RWPE1 (cell line): Measurements from ENCODE around the gene RBM15.

Experiments
- CTCF ChIA-PET: fragments of 350-600 bp; sonication (Branson Sonifier 250); formaldehyde crosslinking; extraction: SDS; loops from one replicate; lab custom pipeline; 2021; lab: Yijun Ruan, JAX
- POLR2A ChIA-PET: fragments of 400-600 bp; formaldehyde crosslinking; extraction: SDS; loops from one replicate; lab custom pipeline; 2020; ENCODE audit warnings: antibody characterized with exemption; ENCODE audit not compliant: low non-redundant PET; lab: Yijun Ruan, JAX
- DNase-seq: peaks from one replicate; pipeline ENCODE4 v3.0.0; 2012; ENCODE audit warnings: low spot score
- H3K27ac ChIP-seq: fragments of 450-650 bp; 2 replicates; pipeline ENCODE4 v1.5.1; 2017
- CTCF ChIP-seq: fragments of 450-650 bp; conservative IDR thresholded peaks from 2 replicates; pipeline ENCODE4 v1.5.1; 2017; ENCODE audit warnings: low read depth, mild to moderate bottlenecking

RBM15 gene

GRCh38 chr1:110328274-110328673, 10.9 kb upstream of the RBM15 start:
- POLR2A ChIA-PET, result no interaction called here
- no peak overlapping the region for H3K27ac ChIP-seq
- no peak for DNase-seq
- TF ChIP-seq CTCF, result no peak
- CTCF ChIA-PET, result no interaction called here

- ChIA-PET CTCF (no interaction called here), POLR2A (no interaction called here)
- TF ChIP-seq CTCF, result no peak
- DNase-seq, result no peak
- H3K27ac ChIP-seq, result no peak overlapping the region
Measured at GRCh38 chr1:110328700-110329099, 10.5 kb upstream of the RBM15 start.

GRCh38 chr1:110335265-110335664, 3.9 kb upstream of the RBM15 start:
- DNase-seq, result no peak
- no peak for TF ChIP-seq CTCF
- ChIA-PET POLR2A (no interaction called here), CTCF (interaction anchor here (0.7 to 1.0 kb wide), 2 partner anchors 17 to 125 kb away, joined by 3 to 4 read pairs; no protein-coding TSS in a partner anchor)
- H3K27ac ChIP-seq, result no peak overlapping the region

GRCh38 chr1:110336300-110337039, 2.7 kb upstream of the RBM15 start:
- ChIA-PET CTCF (interaction anchor here (0.6 to 1.0 kb wide), 4 partner anchors 24 to 1352 kb away, joined by 4 to 8 read pairs (median 4); no protein-coding TSS in a partner anchor), POLR2A (interaction anchor here (0.7 kb wide), 1 partner anchor 120 kb away, joined by 4 read pairs; no protein-coding TSS in a partner anchor)
- no peak for TF ChIP-seq CTCF
- DNase-seq, result no peak
- H3K27ac ChIP-seq, result no peak overlapping the region

- ChIA-PET POLR2A (interaction anchor here (1.1 kb wide), 1 partner anchor 245 kb away, joined by 5 read pairs; no protein-coding TSS in a partner anchor), CTCF (interaction anchor here (0.6 to 1.2 kb wide), 6 partner anchors 11 to 855 kb away, joined by 3 to 7 read pairs (median 3); no protein-coding TSS in a partner anchor)
- peak; percentile 22 for DNase-seq
- H3K27ac ChIP-seq, result peak overlapping the region; percentile 99
- TF ChIP-seq CTCF, result no peak
Measured at GRCh38 chr1:110337704-110338308, 1.4 kb upstream of the RBM15 start.

GRCh38 chr1:110338309-110338885, 780 bp upstream of the RBM15 start:
- ChIA-PET POLR2A (interaction anchor here (0.9 to 1.1 kb wide), 3 partner anchors 13 to 246 kb away, joined by 3 to 5 read pairs (median 4); no protein-coding TSS in a partner anchor), CTCF (interaction anchor here (0.6 to 1.7 kb wide), 9 partner anchors 11 to 855 kb away, joined by 3 to 6 read pairs (median 3); no protein-coding TSS in a partner anchor)
- H3K27ac ChIP-seq, result peak overlapping the region; percentile 99
- DNase-seq, result peak; percentile 99
- peak; percentile 57 for TF ChIP-seq CTCF
